Caco-2 (cell line): ENCODE data around the gene PRSS21. TPM values are rescaled to one million over a fixed set of nuclear protein-coding genes. Genes with fewer than 3 reads are reported as not detected.

Experiments
- Bru-seq: library from RNA; stranded (reverse); fragments of 400-500 nt; gene quantifications from one replicate; lab custom pipeline; 2021; lab: Mats Ljungman, UMichigan
- BruChase-seq, 2 experiments: library from RNA; stranded (reverse); fragments of 400-500 nt; gene quantifications; one replicate each; lab custom pipeline; 2021; lab: Mats Ljungman, UMichigan
- BruUV-seq: library from RNA; stranded (reverse); fragments of 400-500 nt; replicated peaks from 2 replicates; lab custom pipeline; 2021; lab: Mats Ljungman, UMichigan
- CTCF ChIA-PET: fragments of 300-600 bp; sonication (Branson Sonifier 250); formaldehyde crosslinking; loops from one replicate; lab custom pipeline; 2022; ENCODE audit warnings: antibody characterized with exemption; lab: Charles Lee
- POLR2A ChIA-PET: fragments of 300-600 bp; sonication (Branson Sonifier 250); formaldehyde crosslinking; loops from one replicate; lab custom pipeline; 2022; ENCODE audit warnings: antibody characterized with exemption; lab: Charles Lee
- DNase-seq, 2 experiments: peaks; one replicate each; pipeline versions ENCODE4 v3.0.0 to v3.0.0-alpha.2; 2020 to 2022
- H3K27me3 ChIP-seq: replicated peaks from 2 replicates; pipeline ENCODE4 v1.6.0; 2011; ENCODE audit warnings: low read length; ENCODE audit not compliant: control insufficient read depth, insufficient read depth
- H3K36me3 ChIP-seq: 2 replicates; pipeline ENCODE4 v1.5.1; 2011; ENCODE audit warnings: low read length; ENCODE audit not compliant: control insufficient read depth, insufficient read depth
- H3K4me1 ChIP-seq: fragments of 250-450 bp; sonication (Bioruptor Pico); 2 replicates; pipeline ENCODE4 v1.5.1; 2020; ENCODE audit warnings: mild to moderate bottlenecking
- H3K4me3 ChIP-seq: 2 replicates; pipeline ENCODE4 v1.5.1; 2011; ENCODE audit warnings: low read depth, mild to moderate bottlenecking, control low read depth, low read length
- H3K9me3 ChIP-seq: fragments of 250-450 bp; sonication (Bioruptor Pico); 2 replicates; pipeline ENCODE4 v1.5.1; 2020; ENCODE audit warnings: mild to moderate bottlenecking, moderate library complexity
- H3K27ac Mint-ChIP-seq: one replicate; pipeline ENCODE4 v1.8.0; 2022; ENCODE audit warnings: mixed read lengths; ENCODE audit not compliant: unreplicated experiment
- H3K27me3 Mint-ChIP-seq: one replicate; pipeline ENCODE4 v1.8.0; 2022; ENCODE audit warnings: mixed read lengths; ENCODE audit not compliant: insufficient read depth, unreplicated experiment
- H3K36me3 Mint-ChIP-seq: one replicate; pipeline ENCODE4 v1.8.0; 2022; ENCODE audit warnings: mild to moderate bottlenecking, mixed read lengths; ENCODE audit not compliant: insufficient read depth, unreplicated experiment
- H3K4me1 Mint-ChIP-seq: one replicate; pipeline ENCODE4 v1.8.0; 2022; ENCODE audit warnings: low read depth, mixed read lengths; ENCODE audit not compliant: unreplicated experiment
- H3K4me3 Mint-ChIP-seq: one replicate; pipeline ENCODE4 v1.8.0; 2022; ENCODE audit warnings: mild to moderate bottlenecking, moderate library complexity, mixed read lengths; ENCODE audit not compliant: unreplicated experiment
- H3K9me3 Mint-ChIP-seq: one replicate; pipeline ENCODE4 v1.8.0; 2022; ENCODE audit warnings: mixed read lengths; ENCODE audit not compliant: unreplicated experiment
- intact Hi-C: fragments of 100-400 bp; cut with micrococcal nuclease; formaldehyde crosslinking; loops from one replicate; pipeline ENCODE4 v1.10.0; 2022; ENCODE audit not compliant: unreplicated experiment
- long read RNA-seq: library from polyadenylated mRNA; stranded (forward); transcript quantifications from one replicate; pipeline ENCODE4 v2.0.0, GENCODE V29; 2022
- total RNA-seq: library from RNA; stranded (reverse); gene quantifications from 2 replicates; pipeline ENCODE4 v1.2.3, GENCODE V29; 2022
- TF ChIP-seq, protein P1 (sequence below), 2 experiments: fragments of 200-600 bp in 1 of 2; IDR thresholded peaks; 1 replicate in 1 of 2; 2 replicates in 1 of 2; pipeline versions ENCODE4 v1.5.1 to v1.8.0; 2011 to 2022; ENCODE audit warnings: antibody characterized with exemption in 1 of 2, control low read depth in 1 of 2, inconsistent platforms in 1 of 2, low read depth in 1 of 2, low read length in 1 of 2, mild to moderate bottlenecking in 1 of 2, moderate library complexity in 1 of 2; ENCODE audit not compliant: insufficient read depth in 1 of 2, severe bottlenecking in 1 of 2, unreplicated experiment in 1 of 2

PRSS21 gene, protein sequence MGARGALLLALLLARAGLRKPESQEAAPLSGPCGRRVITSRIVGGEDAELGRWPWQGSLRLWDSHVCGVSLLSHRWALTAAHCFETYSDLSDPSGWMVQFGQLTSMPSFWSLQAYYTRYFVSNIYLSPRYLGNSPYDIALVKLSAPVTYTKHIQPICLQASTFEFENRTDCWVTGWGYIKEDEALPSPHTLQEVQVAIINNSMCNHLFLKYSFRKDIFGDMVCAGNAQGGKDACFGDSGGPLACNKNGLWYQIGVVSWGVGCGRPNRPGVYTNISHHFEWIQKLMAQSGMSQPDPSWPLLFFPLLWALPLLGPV
- total RNA-seq (not detected in 2 replicates), Bru-seq, nascent RNA (not detected), BruChase-seq, experiment 1, labeled RNA remaining after a 2-hour chase (not detected), BruChase-seq, experiment 2, labeled RNA remaining after a 6-hour chase (not detected)
- long read RNA-seq: 0 reads

DNA sequence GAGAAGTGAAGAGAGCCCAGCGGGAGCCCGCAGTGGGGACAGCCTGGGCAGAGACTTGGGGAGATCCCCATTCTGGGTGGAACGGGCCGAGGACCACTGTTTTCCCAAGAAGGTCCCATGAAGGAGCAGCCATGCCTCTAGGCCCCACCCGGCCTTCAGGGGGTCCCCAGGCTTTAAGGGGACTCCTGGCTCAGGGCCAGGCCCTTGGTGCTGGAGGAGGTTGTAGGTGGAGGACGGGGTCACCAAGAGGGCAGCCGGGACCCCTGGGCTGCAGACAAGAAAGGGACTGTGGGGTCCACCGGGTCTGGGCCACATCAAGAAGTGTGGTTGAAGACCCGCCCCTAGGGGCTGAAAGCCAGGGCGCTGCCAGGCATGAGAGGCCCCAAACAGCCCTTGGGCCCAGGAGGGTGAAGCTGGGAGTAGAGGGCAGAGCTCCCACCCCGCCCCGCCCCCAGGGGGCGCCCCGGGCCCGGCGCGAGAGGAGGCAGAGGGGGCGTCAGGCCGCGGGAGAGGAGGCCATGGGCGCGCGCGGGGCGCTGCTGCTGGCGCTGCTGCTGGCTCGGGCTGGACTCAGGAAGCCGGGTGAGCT, at the start of gene PRSS21:
Gene PRSS21, plus strand, starts transcription at position 487 of the 589 bp plus-strand sequence. Its CDS starts 32 bp downstream, at position 519.
- ChIA-PET POLR2A (interaction anchor here (0.6 kb wide), 1 partner anchor 39 kb away, joined by 3 read pairs; no protein-coding TSS in a partner anchor), CTCF (interaction anchor here (1.0 kb wide), 1 partner anchor 13 kb away, joined by 3 read pairs; no protein-coding TSS in a partner anchor)
- H3K4me3 Mint-ChIP-seq: no peak within 1 kb of the TSS
- intact Hi-C loops: no loop called here
- Histone ChIP-seq H3K9me3 (no peaks in the 10 kb centered on the region), H3K36me3 (no peaks in the 10 kb centered on the region), H3K27me3 (no peaks in the 10 kb centered on the region), H3K4me1 (peaks cover 10% of the 10 kb centered on the region), H3K4me3 (no peak within 1 kb of the TSS)
- H3K27ac Mint-ChIP-seq: no peak within 1 kb of the TSS
- no peaks in the 10 kb centered on the region for H3K27me3 Mint-ChIP-seq
- no TSS peak for BruUV-seq
- no peaks in the 10 kb centered on the region for H3K36me3 Mint-ChIP-seq
- no peaks in the 10 kb centered on the region for H3K4me1 Mint-ChIP-seq
- TF ChIP-seq, protein P1, sequence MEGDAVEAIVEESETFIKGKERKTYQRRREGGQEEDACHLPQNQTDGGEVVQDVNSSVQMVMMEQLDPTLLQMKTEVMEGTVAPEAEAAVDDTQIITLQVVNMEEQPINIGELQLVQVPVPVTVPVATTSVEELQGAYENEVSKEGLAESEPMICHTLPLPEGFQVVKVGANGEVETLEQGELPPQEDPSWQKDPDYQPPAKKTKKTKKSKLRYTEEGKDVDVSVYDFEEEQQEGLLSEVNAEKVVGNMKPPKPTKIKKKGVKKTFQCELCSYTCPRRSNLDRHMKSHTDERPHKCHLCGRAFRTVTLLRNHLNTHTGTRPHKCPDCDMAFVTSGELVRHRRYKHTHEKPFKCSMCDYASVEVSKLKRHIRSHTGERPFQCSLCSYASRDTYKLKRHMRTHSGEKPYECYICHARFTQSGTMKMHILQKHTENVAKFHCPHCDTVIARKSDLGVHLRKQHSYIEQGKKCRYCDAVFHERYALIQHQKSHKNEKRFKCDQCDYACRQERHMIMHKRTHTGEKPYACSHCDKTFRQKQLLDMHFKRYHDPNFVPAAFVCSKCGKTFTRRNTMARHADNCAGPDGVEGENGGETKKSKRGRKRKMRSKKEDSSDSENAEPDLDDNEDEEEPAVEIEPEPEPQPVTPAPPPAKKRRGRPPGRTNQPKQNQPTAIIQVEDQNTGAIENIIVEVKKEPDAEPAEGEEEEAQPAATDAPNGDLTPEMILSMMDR (IDR thresholded peaks at IDR 0.05; ENCODE audit: insufficient read depth in 1 of 2, low read depth in 1 of 2, low read length in 1 of 2, severe bottlenecking in 1 of 2, unreplicated experiment in 1 of 2): no peak
- no peaks in the 10 kb centered on the region for H3K9me3 Mint-ChIP-seq
- no peak for DNase-seq

- Histone ChIP-seq H3K27me3 (no peaks in the 10 kb centered on the region), H3K9me3 (no peaks in the 10 kb centered on the region), H3K36me3 (peaks cover 23% of the 10 kb centered on the region), H3K4me3 (no peak overlapping the region), H3K4me1 (no peaks in the 10 kb centered on the region)
- TF ChIP-seq, protein P1 (IDR thresholded peaks at IDR 0.05; ENCODE audit: insufficient read depth in 1 of 2, low read depth in 1 of 2, low read length in 1 of 2, severe bottlenecking in 1 of 2, unreplicated experiment in 1 of 2): no peak
- peak overlapping the region; percentile 20 for H3K27ac Mint-ChIP-seq
- intact Hi-C loops: no loop called here
- H3K9me3 Mint-ChIP-seq: no peaks in the 10 kb centered on the region
- H3K36me3 Mint-ChIP-seq: peaks cover 100% of the 10 kb centered on the region
- H3K4me1 Mint-ChIP-seq: peaks cover 26% of the 10 kb centered on the region
- DNase-seq: no peak
- ChIA-PET CTCF (no interaction called here), POLR2A (interaction anchor here (1.1 kb wide), 1 partner anchor 9 kb away, joined by 4 read pairs; the partner anchor contains the start of gene ELOB)
- H3K4me3 Mint-ChIP-seq: no peak overlapping the region
- no TSS peak for BruUV-seq
- no peaks in the 10 kb centered on the region for H3K27me3 Mint-ChIP-seq
Observed at GRCh38 chr16:2767891-2768290, 49.1 kb upstream of the PRSS21 start.

GRCh38 chr16:2768403-2769089, 48.5 kb upstream of the PRSS21 start:
- Mint-ChIP-seq H3K36me3 (peaks cover 100% of the 10 kb centered on the region), H3K27me3 (no peaks in the 10 kb centered on the region), H3K4me3 (no peak overlapping the region), H3K27ac (no peak overlapping the region), H3K4me1 (peaks cover 28% of the 10 kb centered on the region), H3K9me3 (no peaks in the 10 kb centered on the region)
- ChIA-PET POLR2A (interaction anchor here (1.1 kb wide), 1 partner anchor 8 kb away, joined by 4 read pairs; the partner anchor contains the start of gene ELOB), CTCF (interaction anchor here (0.5 kb wide), 1 partner anchor 836 kb away, joined by 6 read pairs; no protein-coding TSS in a partner anchor)
- H3K27me3 ChIP-seq: no peaks in the 10 kb centered on the region
- H3K36me3 ChIP-seq: peaks cover 19% of the 10 kb centered on the region
- no peak overlapping the region for H3K4me3 ChIP-seq
- intact Hi-C loops: no loop called here
- no peaks in the 10 kb centered on the region for H3K4me1 ChIP-seq
- TF ChIP-seq, protein P1 (IDR thresholded peaks at IDR 0.05; ENCODE audit: insufficient read depth in 1 of 2, low read depth in 1 of 2, low read length in 1 of 2, severe bottlenecking in 1 of 2, unreplicated experiment in 1 of 2): no peak
- DNase-seq: peak in 1 of 2 experiments; percentile 16
- no peaks in the 10 kb centered on the region for H3K9me3 ChIP-seq
- BruUV-seq: no TSS peak
